IPS-18c (cell line): ENCODE data around the gene BBS4.
A peak's percentile ranks its signal among the peaks of the same experiment; 100 is the strongest.
"Not testable (repeated sequence)": the region's sequence is repeated elsewhere in the genome, so short reads cannot be mapped to it uniquely, and the experiment has no call there.

ENCODE experiments used
- H3K4me3 ChIP-seq: 2 replicates; pipeline ENCODE4 v1.7.0; 2013; ENCODE audit warnings: low read depth, mild to moderate bottlenecking, low read length, moderate library complexity; ENCODE audit not compliant: insufficient read depth
- H3K9me3 ChIP-seq: one replicate; pipeline ENCODE4 v1.6.1; 2013; ENCODE audit warnings: mild to moderate bottlenecking, low read length, moderate library complexity; ENCODE audit not compliant: control insufficient read depth, insufficient read depth

Gene BBS4, protein sequence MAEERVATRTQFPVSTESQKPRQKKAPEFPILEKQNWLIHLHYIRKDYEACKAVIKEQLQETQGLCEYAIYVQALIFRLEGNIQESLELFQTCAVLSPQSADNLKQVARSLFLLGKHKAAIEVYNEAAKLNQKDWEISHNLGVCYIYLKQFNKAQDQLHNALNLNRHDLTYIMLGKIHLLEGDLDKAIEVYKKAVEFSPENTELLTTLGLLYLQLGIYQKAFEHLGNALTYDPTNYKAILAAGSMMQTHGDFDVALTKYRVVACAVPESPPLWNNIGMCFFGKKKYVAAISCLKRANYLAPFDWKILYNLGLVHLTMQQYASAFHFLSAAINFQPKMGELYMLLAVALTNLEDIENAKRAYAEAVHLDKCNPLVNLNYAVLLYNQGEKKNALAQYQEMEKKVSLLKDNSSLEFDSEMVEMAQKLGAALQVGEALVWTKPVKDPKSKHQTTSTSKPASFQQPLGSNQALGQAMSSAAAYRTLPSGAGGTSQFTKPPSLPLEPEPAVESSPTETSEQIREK

DNA sequence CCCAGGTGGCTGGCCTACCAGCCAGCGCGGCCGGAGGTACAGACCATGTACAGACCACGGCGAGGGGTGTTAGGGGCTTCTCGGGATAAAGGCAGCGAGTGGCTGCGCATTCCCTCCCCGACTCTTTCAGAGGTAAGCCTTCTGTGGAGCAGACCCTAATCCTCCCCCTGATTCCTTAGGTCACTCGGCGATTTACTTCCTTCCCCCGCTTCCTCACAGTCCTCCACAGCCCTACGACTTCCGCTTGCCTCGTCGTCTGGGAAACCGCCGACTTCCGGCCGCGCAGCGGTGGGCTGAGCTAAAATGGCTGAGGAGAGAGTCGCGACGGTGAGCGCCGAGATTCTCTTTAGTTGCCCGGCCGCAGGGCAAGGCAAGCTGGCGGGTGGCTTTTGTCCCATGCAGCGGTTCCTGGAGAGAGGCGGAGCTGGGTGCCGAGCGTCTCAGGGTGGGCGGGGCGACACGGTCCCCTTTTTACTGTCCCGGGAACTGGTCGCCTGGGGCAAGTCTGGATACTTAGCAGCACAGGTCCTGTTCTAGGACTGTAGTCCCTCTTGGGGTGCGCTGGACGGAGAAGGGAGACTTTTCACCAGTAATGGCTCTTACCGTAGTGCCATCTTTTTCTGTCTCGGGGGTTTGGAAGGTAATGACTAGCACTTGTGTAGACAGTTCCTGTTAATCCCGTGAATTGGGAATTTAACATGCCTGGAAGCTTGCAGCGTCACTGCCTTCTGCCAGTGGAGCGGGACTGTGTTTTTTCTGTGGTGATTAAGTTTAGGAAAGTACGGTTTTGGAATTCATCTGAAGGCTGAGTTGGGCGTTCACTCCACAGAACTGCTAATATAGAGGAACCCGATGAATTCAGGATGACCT, at the start of gene BBS4, which contains the start of gene HIGD2B:
Gene BBS4, plus strand, starts transcription at position 283 of the 870 bp plus-strand sequence. Its CDS starts 21 bp downstream, at position 304.
Gene HIGD2B, minus strand, starts transcription at position 258 of the 870 bp plus-strand sequence. CDS start 9,808 bp downstream, outside the sequence.
- no peaks in the 10 kb centered on the region for H3K9me3 ChIP-seq
- peak within 1 kb of the TSS; percentile 87 for H3K4me3 ChIP-seq

DNA sequence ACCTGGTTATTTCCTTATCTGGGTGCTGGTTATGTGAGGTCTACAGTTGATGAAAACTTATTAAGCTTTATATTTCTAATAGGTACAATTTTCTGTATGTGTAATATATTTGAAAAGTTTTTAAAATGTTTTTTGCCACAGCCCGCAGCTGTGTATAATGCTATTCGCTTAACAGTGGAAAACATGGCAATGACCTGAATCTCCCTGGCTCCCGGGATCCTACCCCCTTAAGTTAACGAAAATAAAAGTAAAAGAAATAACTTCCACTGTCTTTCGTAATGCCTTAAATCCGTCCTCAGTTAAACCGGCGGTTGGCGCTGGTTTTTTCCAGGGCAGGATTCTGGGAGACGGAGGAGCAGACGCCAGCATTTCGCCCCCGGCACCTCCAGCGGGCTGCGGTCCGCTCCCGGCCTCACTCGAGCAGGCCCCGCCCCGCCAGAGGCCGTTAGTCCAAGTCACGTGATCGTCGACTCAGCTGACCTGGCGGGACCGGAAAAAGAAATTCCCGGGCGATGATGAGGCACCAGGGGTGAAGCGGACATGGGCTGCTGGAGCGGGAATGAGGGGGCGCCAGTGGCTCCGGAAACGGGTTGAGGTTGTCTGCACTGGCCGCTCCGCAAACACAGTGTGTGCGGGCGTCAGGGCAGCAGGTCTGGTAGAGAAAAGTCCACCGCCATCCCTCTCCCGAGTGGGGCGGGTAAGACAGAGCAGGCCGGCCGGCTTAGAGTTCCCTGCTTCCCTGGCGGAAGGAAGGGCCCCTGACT, 49.3 kb upstream of the BBS4 start:
- not testable (repeated sequence) for H3K9me3 ChIP-seq
- H3K4me3 ChIP-seq, result peak overlapping the region; percentile 31; the same call in 1 of the 2 replicates

DNA sequence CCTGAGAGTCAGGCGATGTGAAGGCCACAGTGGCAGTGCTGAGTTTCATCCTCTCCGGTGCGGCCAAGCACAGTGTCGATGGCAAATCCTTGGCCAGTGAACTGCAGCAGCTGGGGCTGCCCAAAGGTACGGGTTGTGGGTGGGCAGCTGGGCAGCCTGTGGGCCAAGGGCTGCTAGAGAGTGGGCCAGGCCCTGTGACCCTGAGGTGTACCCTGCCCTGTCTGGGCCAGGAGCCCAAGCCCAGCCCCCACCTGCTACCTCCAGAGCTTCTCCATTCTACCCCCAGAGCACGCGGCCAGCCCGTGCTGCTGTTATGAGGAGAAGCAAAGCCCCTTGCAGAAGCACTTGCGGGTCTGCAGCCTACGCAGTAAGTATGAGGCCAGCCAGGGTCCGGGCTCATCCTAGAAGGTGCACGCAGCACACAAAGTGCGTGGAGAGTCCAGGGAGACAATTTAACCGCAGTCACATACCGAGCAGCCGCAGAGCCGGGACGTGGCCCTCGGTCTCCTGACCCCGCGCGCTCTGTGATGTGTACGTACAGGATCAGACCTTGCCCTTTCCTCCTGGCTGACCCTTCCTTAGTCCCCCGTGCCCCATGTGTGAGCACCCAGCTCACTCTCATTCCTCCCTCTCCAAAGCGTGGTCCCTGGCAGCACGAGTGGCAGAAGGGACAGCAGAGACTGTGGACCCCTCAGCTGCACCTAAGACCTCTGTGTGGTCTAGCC, 46.1 kb upstream of the BBS4 start:
- H3K4me3 ChIP-seq, H3K9me3 ChIP-seq: not testable (repeated sequence)

DNA sequence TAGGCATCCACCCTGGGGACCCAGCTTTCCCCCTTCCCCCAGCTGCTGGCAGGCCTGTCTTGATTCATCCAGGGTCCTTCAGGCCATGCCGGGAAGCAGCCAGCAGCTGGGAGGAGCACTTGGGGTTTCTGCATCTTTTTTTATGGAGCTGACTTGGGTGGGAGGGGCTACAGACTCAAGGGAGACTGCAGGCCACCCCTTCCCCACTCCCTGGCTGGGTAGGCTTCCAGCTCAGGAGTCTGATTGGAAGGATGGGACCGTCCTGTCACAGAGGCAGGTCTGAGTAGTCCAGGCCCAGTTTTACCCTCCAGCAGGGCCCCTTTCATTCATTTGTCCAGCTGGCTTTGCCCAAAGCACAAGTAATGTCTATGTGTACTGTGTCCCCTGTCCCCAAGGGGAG, 43.7 kb upstream of the BBS4 start:
- not testable (repeated sequence) for H3K4me3 ChIP-seq, H3K9me3 ChIP-seq

DNA sequence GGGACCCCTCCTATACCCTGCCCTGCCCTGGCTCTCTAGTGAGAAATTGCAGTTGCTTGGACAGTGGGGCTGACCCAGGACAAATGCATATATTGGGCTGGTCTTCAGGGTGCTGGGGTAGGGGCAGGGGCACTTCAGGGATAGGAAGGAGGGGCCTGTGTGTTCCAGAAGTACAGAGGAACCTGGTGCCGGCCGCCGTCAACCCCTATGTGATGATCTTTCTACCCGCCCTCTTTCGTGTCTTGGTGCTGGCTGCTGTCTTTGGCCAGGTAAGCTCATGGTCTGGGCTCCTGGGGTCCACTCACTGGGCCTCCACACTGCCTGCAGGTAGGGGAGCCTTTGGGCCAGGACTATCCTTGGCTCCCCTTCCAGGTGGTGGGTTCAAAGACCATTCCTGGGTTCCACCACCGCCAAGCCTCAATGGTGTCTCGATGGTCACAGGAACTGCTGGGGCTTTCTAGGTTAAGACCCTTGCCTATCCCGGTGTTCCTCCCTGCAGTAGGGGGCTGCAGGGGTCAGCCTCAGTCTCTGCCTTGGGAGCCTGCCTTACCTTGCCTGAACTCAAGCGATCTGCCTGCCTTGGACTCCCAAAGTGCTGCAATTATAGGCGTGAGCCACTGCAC, 37.3 kb upstream of the BBS4 start:
- H3K9me3 ChIP-seq, H3K4me3 ChIP-seq: not testable (repeated sequence)

DNA sequence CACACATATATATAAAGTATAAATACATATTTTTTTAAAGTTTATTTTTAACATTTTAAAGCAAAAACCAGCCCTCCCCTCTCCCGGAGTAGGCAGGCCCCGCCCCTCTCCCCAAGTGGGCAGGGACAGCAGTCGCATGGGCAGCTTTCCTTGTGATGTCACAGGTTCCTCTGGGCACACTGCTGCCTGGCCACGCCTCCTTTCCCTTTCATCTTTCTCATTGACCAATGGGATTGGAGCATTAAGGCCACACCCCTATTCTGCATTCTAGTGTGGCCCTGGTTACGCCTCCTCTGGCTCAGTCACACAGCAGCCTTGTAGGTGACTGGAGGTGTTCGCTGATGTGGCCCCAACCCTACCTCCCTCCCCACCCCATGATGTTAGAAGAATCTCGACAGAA, 31.6 kb upstream of the BBS4 start, which contains the start of gene GOLGA6B:
Gene GOLGA6B, plus strand, starts transcription at position 301 of the 400 bp plus-strand sequence. Its CDS starts 41 bp downstream, at position 342.
- H3K9me3 ChIP-seq, H3K4me3 ChIP-seq: not testable (repeated sequence)

DNA sequence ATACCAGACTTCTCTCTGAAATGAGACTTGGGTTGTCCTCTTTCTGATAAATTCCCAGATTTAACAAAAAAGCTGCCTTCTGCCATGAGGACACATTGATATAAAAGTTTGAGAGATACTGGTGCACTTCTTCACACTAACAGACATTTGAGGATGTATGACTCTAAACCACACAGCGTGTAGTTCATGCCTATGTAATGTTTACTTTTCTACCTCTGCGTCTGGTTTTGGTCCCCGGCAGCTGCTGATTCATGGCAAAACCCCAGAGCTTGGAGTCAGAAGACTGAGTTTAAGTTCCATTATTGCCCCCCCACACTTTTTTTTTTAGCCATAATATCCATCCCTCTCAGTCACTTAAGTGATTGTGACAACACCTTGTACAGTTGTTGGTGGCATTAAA, 30.0 kb upstream of the BBS4 start:
- not testable (repeated sequence) for H3K9me3 ChIP-seq, H3K4me3 ChIP-seq

DNA sequence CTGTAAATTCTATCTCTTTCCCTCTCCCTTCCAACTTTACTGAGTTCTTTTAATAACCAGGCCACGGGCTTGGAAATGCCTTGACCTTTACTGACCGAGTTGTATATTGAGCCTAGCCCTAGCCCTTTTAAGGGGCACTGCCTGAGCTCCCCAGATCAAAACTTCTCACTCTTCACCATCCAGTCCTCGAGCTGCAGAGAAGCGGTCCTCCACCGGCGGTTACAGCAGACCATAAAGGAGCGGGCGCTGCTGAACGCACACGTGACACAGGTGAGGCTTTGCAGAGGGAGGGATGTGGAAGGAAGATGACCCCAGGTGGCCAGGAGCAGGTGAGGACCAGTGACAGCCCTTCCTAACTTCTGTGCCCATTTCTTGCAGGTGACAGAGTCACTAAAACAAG, 24.9 kb upstream of the BBS4 start:
- not testable (repeated sequence) for H3K4me3 ChIP-seq, H3K9me3 ChIP-seq

DNA sequence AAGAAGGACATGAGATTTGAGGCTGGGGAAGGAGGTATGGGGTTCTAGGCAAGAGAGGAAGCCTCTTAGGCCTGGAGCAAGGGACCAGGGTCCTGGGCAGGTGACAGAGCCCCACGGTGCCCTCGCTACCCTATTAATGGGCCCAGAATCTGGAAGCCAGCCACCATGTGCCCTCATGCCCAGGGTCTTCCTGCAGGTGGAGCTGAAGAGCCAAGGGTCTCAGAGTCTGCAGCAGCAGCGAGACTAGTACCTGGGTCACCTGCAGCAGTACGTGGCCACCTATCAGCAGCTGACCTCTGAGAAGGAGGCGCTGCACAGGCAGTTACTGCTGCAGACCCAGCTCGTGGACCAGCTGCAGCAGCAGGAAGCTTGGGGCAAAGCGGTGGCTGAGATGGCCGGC, 22.1 kb upstream of the BBS4 start:
- not testable (repeated sequence) for H3K9me3 ChIP-seq, H3K4me3 ChIP-seq

DNA sequence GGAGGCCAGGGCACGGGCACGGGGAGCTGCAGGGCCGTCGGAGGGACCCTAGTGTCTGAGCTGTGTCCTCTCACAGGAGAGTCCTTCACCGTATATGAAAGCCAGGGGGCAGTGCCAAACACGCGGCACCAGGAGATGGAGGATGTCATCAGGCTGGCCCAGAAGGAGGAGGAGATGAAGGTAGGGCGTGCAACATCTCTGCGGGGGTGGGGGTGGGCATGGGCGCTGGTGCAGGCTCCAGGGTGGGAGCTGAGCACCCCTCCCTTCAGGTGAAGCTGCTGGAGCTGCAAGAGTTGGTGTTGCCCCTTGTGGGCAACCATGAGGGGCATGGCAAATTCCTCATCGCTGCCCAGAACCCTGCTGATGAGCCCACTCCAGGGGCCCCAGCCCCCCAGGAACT, 20.3 kb upstream of the BBS4 start:
- not testable (repeated sequence) for H3K9me3 ChIP-seq, H3K4me3 ChIP-seq

DNA sequence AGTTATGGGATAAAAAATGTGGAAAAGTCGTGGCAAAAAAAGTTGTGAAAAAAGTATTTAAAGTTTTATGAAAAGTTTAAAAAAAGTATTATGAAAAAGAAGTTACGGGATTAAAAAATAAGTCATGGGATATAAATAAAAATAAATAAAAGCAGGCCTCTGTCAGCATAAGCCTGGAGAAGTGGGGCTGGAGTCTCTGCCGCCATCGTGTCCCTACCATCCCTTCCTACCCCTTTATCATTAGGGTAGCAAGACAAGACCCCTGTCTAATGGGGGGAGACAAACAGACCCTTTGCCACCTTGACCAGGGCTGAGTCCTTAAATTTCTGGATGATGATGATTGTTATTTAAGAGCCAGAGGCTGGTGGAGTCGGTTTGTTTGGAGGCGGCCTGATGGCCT, 16.2 kb upstream of the BBS4 start:
- not testable (repeated sequence) for H3K4me3 ChIP-seq, H3K9me3 ChIP-seq

DNA sequence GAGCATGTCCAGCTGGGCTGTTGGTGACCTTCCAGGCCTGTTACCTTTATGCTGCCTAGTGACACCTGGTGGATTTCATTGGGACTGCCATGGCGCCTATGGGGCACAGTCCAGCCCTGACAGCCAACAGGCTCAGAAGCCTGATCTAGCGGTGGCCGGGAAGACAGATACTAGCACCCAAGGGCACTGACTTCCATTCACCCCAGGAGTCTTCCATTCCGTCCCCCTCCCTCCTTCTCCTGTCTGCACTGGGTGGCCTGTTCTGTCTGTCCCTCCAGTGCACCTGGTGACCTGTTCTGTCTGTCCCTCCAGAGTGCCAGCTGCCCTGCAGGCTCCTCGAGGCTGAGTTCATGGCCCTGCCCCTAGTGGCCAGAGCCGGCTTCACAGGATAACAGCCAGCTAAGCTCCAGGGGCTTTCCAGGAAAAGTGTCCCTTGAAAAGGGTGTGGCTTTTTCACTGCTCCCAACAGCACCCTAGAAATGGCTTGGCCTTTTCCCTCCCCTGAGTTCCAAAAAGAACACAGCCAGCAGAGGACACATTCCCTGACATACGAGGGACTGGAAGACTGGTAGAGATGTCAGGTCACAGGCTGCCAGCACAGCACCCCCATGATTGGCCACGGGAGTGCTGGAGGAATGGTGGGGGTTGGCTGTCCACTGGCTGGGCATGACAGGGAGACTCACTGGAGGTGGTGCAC, 15.2 kb upstream of the BBS4 start:
- peak overlapping the region; percentile 2; the same call in 1 of the 2 replicates for H3K4me3 ChIP-seq
- H3K9me3 ChIP-seq, result not testable (repeated sequence)

DNA sequence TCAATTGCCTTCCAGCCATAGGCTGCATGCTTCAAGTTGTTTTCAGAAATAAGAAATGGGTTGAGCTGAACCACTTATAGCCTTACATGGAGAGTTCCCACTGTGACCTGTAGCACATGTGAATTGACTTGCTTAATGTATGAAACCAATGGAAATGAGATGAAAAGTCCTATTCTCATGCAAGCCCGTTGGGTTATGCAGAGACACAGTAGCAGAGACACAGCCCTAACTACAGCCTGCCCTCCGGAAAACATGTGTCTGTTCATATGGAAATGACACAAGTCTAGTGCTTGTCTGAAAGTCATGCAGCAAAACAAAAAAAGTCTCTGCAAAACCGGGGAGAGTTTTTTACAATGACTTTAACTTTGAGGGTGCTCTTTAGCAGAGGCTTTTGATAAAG, 14.5 kb upstream of the BBS4 start:
- Histone ChIP-seq H3K4me3 (no peak overlapping the region; the same call in 1 of the 2 replicates), H3K9me3 (no peaks in the 10 kb centered on the region)

DNA sequence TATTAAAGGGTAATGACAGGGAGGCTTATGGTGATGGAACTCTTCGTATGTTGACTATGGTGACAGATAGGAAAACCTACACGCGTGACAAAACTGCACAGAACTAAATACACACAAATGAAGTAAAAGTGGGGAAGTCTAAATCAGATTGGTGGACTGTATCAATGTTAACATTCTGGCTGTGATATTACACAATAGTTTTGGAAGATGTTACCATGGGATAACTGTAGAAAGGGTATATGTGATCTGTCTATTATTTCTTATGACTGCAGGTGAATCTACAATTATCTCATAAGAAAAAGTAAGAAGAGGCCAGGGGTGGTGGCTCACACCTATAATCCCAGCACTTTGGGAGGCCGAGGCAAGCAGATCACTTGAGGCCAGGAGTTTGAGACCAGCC, 9.2 kb upstream of the BBS4 start:
- no peak overlapping the region for H3K4me3 ChIP-seq
- no peaks in the 10 kb centered on the region for H3K9me3 ChIP-seq

DNA sequence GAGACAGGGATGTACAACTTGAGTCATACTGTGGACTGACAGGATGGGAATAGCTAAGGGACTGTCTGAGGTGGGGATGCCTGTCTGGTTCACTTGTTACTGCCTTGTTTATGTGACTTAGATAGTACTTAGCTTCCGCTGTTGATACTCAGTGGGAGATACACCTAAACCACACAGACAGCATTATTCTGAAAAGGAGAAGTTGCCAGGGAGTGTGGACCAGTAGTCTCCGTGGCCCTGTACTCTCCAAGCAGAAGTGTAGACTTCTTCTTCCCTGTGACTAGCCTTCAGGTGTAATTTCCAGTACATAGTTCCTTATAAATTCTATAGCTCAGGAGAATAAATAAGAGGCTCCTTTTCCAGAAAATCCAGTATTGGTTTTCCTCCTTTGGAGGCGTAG, 5.1 kb upstream of the BBS4 start:
- no peaks in the 10 kb centered on the region for H3K9me3 ChIP-seq
- H3K4me3 ChIP-seq, result no peak overlapping the region

DNA sequence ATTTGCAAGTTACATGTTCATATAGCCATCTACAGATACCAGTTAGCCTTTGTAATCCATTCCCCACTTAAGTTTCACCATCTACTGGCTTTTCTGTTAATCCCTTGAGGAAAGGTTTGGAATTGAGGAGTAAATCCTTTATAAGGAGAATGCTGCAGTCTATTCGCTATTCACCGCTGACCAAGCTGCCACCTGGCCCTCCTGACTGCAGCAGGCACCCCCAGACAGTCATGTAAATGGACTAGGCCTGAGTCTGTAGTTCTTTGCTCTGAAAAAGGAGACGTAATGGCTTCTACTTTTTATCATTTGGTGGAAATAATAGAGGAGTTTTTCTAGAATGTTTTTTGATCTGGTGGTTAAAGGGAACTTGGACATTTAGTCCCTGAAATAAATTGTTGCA, 3.2 kb upstream of the BBS4 start:
- no peaks in the 10 kb centered on the region for H3K9me3 ChIP-seq
- H3K4me3 ChIP-seq, result no peak overlapping the region
